Measurements from ENCODE around the gene PIEZO2.

The PIEZO2 gene

GRCh38 chr18:11064727-11065460 is 84.5 kb downstream of the PIEZO2 start:
- no peak for DNase-seq (ENCODE audit: low spot score)

- no peak for DNase-seq (ENCODE audit: low spot score)
Observed at GRCh38 chr18:11064106-11064505, 85.3 kb downstream of the PIEZO2 start.

GRCh38 chr18:11055721-11056120 is 93.6 kb downstream of the PIEZO2 start:
- DNase-seq (ENCODE audit: low spot score), result no peak

GRCh38 chr18:11054497-11054896 is 94.9 kb downstream of the PIEZO2 start:
- DNase-seq (ENCODE audit: low spot score), result no peak

GRCh38 chr18:11053293-11053692 is 96.1 kb downstream of the PIEZO2 start:
- no peak for DNase-seq (ENCODE audit: low spot score)

GRCh38 chr18:11052800-11053199 is 96.6 kb downstream of the PIEZO2 start:
- no peak for DNase-seq (ENCODE audit: low spot score)

GRCh38 chr18:11051462-11051861 is 97.9 kb downstream of the PIEZO2 start:
- DNase-seq (ENCODE audit: low spot score), result no peak

GRCh38 chr18:11050966-11051365 is 98.4 kb downstream of the PIEZO2 start:
- DNase-seq (ENCODE audit: low spot score), result no peak

- no peak for DNase-seq (ENCODE audit: low spot score)
Observed at GRCh38 chr18:11047817-11048216, 101.6 kb downstream of the PIEZO2 start.

- no peak for DNase-seq (ENCODE audit: low spot score)
Observed at GRCh38 chr18:11047156-11047555, 102.2 kb downstream of the PIEZO2 start.

- DNase-seq (ENCODE audit: low spot score), result no peak
Observed at GRCh38 chr18:11046140-11046539, 103.2 kb downstream of the PIEZO2 start.

GRCh38 chr18:11043694-11044093 is 105.7 kb downstream of the PIEZO2 start:
- no peak for DNase-seq (ENCODE audit: low spot score)

GRCh38 chr18:11042247-11042646 is 107.1 kb downstream of the PIEZO2 start:
- no peak for DNase-seq (ENCODE audit: low spot score)

GRCh38 chr18:11040823-11041656 is 108.3 kb downstream of the PIEZO2 start:
- peak; percentile 3 for DNase-seq (ENCODE audit: low spot score)

GRCh38 chr18:11040359-11040758 is 109.0 kb downstream of the PIEZO2 start:
- DNase-seq (ENCODE audit: low spot score), result no peak

- DNase-seq (ENCODE audit: low spot score), result no peak
Observed at GRCh38 chr18:11037533-11038240, 111.7 kb downstream of the PIEZO2 start.

GRCh38 chr18:11035814-11036495 is 113.4 kb downstream of the PIEZO2 start:
- DNase-seq (ENCODE audit: low spot score), result no peak

GRCh38 chr18:11035376-11035775 is 114.0 kb downstream of the PIEZO2 start:
- no peak for DNase-seq (ENCODE audit: low spot score)

- DNase-seq (ENCODE audit: low spot score), result no peak
Observed at GRCh38 chr18:11034884-11035283, 114.5 kb downstream of the PIEZO2 start.

GRCh38 chr18:11033503-11033902 is 115.9 kb downstream of the PIEZO2 start:
- no peak for DNase-seq (ENCODE audit: low spot score)

- no peak for DNase-seq (ENCODE audit: low spot score)
Observed at GRCh38 chr18:11031966-11032365, 117.4 kb downstream of the PIEZO2 start.

GRCh38 chr18:11029021-11029420 is 120.3 kb downstream of the PIEZO2 start:
- DNase-seq (ENCODE audit: low spot score), result no peak
